ENCODE results near the gene ZNF782. TPM values are rescaled to one million over a fixed set of nuclear protein-coding genes. Genes with fewer than 3 reads are reported as not detected.
"Not testable (repeated sequence)": the region's sequence is repeated elsewhere in the genome, so short reads cannot be mapped to it uniquely, and the experiment has no call there.

The ZNF782 gene
- total RNA-seq, 1 donor from 2014 or later, result 8.5 TPM

GRCh38 chr9:96854651-96855273 lies 448 bp upstream of the ZNF782 start:
- DNase-seq (ENCODE audit: low spot score), result no peak

- no peak for DNase-seq (ENCODE audit: low spot score)
Observed at GRCh38 chr9:96852676-96853075, 1.6 kb downstream of the ZNF782 start.

- DNase-seq (ENCODE audit: low spot score), result no peak
Observed at GRCh38 chr9:96844040-96844439, 10.3 kb downstream of the ZNF782 start.

GRCh38 chr9:96818533-96818932 lies 35.8 kb downstream of the ZNF782 start:
- DNase-seq (ENCODE audit: low spot score), result no peak

- no peak for DNase-seq (ENCODE audit: low spot score)
Observed at GRCh38 chr9:96817973-96818372, 36.3 kb downstream of the ZNF782 start.

- no peak for DNase-seq (ENCODE audit: low spot score)
Observed at GRCh38 chr9:96813607-96814006, 40.7 kb downstream of the ZNF782 start.

- not testable (repeated sequence) for DNase-seq (ENCODE audit: low spot score)
Observed at GRCh38 chr9:96798959-96799358, 55.4 kb downstream of the ZNF782 start.

- DNase-seq (ENCODE audit: low spot score), result no peak
Observed at GRCh38 chr9:96784021-96784420, 70.3 kb downstream of the ZNF782 start.

GRCh38 chr9:96782235-96782634 lies 72.1 kb downstream of the ZNF782 start:
- no peak for DNase-seq (ENCODE audit: low spot score)

GRCh38 chr9:96781552-96781951 lies 72.8 kb downstream of the ZNF782 start:
- no peak for DNase-seq (ENCODE audit: low spot score)

- DNase-seq (ENCODE audit: low spot score), result no peak
Observed at GRCh38 chr9:96779089-96779488, 75.2 kb downstream of the ZNF782 start.

GRCh38 chr9:96777426-96777864 lies 76.9 kb downstream of the ZNF782 start:
- no peak for DNase-seq (ENCODE audit: low spot score)

- DNase-seq (ENCODE audit: low spot score), result no peak
Observed at GRCh38 chr9:96771124-96771523, 83.2 kb downstream of the ZNF782 start.

GRCh38 chr9:96769989-96770388 lies 84.3 kb downstream of the ZNF782 start:
- DNase-seq (ENCODE audit: low spot score), result no peak

Other genes with a start within 250 kb of the ZNF782 start
- 24.7 TPM for gene CDC14B, start 234.7 kb downstream of the ZNF782 start, total RNA-seq
- gene PRXL2C, start 199.2 kb downstream of the ZNF782 start, total RNA-seq, result 11.5 TPM
- gene ZNF510, start 76.4 kb downstream of the ZNF782 start, total RNA-seq, result 12.9 TPM
- gene NUTM2G, start 74.3 kb upstream of the ZNF782 start, total RNA-seq, result not detected
- gene CTSV, start 184.6 kb upstream of the ZNF782 start, total RNA-seq, result 2.5 TPM

Measured in mucosa of gallbladder (tissue), 1 donor.